Naive thymus-derived CD4-positive, alpha-beta T cell (primary cell): ENCODE measurements around the gene MLXIP. TPM values are rescaled to one million over a fixed set of nuclear protein-coding genes. Genes with fewer than 3 reads are reported as not detected.

Experiments
- ATAC-seq: fragments of 150-1000 bp; cut with Tn5 transposase; 2 replicates; pipeline ENCODE4 v1.10.0; 2021; ENCODE audit warnings: mild to moderate bottlenecking, moderate library complexity
- CTCF ChIA-PET: fragments of 350-600 bp; sonication (Branson Sonifier 250); formaldehyde crosslinking; loops from one replicate; lab custom pipeline; 2021; ENCODE audit warnings: antibody characterized with exemption; lab: Charles Lee
- POLR2A ChIA-PET: fragments of 350-600 bp; sonication (Branson Sonifier 250); formaldehyde crosslinking; loops from one replicate; lab custom pipeline; 2021; ENCODE audit warnings: antibody characterized with exemption, inconsistent platforms; lab: Charles Lee
- DNase-seq, 9 donors: peaks; one replicate each; pipeline versions ENCODE4 v3.0.0 to v3.0.0-alpha.2; 2020 to 2022; ENCODE audit warnings: mixed read lengths in 1 of 9
- H3K27ac ChIP-seq: one replicate; pipeline ENCODE4 v1.7.0; 2013; ENCODE audit warnings: mild to moderate bottlenecking, low read depth, low read length, moderate library complexity
- H3K27me3 ChIP-seq, 2 donors: one replicate each; pipeline ENCODE4 v1.7.0; 2013; ENCODE audit warnings: low read length in 2 of 2, mild to moderate bottlenecking in 2 of 2, moderate library complexity in 2 of 2; ENCODE audit not compliant: control insufficient read depth in 2 of 2, insufficient read depth in 2 of 2
- H3K36me3 ChIP-seq, 3 experiments: 1 replicate in 2 of 3; 2 replicates in 1 of 3; pipeline ENCODE4 v1.7.0; 2013; ENCODE audit warnings: low read length in 3 of 3, mild to moderate bottlenecking in 3 of 3, moderate library complexity in 1 of 3; ENCODE audit not compliant: insufficient read depth in 3 of 3, control insufficient read depth in 2 of 3
- H3K4me1 ChIP-seq, 2 donors: one replicate each; pipeline ENCODE4 v1.7.0; 2013; ENCODE audit warnings: low read length in 2 of 2, mild to moderate bottlenecking in 2 of 2, moderate library complexity in 1 of 2; ENCODE audit not compliant: control insufficient read depth in 2 of 2, insufficient read depth in 2 of 2
- H3K4me3 ChIP-seq: 2 replicates; pipeline ENCODE4 v1.7.0; 2013; ENCODE audit warnings: mild to moderate bottlenecking, low read length
- H3K9me3 ChIP-seq, 3 experiments: 1 replicate in 2 of 3; 2 replicates in 1 of 3; pipeline ENCODE4 v1.7.0; 2013; ENCODE audit warnings: low read length in 3 of 3; ENCODE audit not compliant: control insufficient read depth in 2 of 3
- H3K27ac Mint-ChIP-seq, 9 donors: one replicate each; pipeline ENCODE4 v1.8.0; 2020 to 2022; ENCODE audit warnings: mixed read lengths in 9 of 9, mild to moderate bottlenecking in 8 of 9, moderate library complexity in 5 of 9, inconsistent platforms in 2 of 9
- H3K27me3 Mint-ChIP-seq, 5 donors: one replicate each; pipeline ENCODE4 v1.8.0; 2021 to 2022; ENCODE audit warnings: mixed read lengths in 5 of 5, mild to moderate bottlenecking in 1 of 5
- H3K36me3 Mint-ChIP-seq, 5 donors: one replicate each; pipeline ENCODE4 v1.8.0; 2020 to 2022; ENCODE audit warnings: mixed read lengths in 5 of 5, mild to moderate bottlenecking in 3 of 5, inconsistent platforms in 1 of 5
- H3K4me1 Mint-ChIP-seq, 7 donors: one replicate each; pipeline ENCODE4 v1.8.0; 2020 to 2022; ENCODE audit warnings: mixed read lengths in 7 of 7, mild to moderate bottlenecking in 3 of 7, inconsistent platforms in 1 of 7
- H3K4me3 Mint-ChIP-seq, 10 donors: one replicate each; pipeline ENCODE4 v1.8.0; 2020 to 2022; ENCODE audit warnings: mild to moderate bottlenecking in 10 of 10, mixed read lengths in 10 of 10, moderate library complexity in 6 of 10, inconsistent platforms in 2 of 10
- H3K9me3 Mint-ChIP-seq, 11 donors: one replicate each; pipeline ENCODE4 v1.8.0; 2020 to 2022; ENCODE audit warnings: mixed read lengths in 11 of 11, mild to moderate bottlenecking in 4 of 11, inconsistent platforms in 1 of 11, moderate library complexity in 1 of 11
- intact Hi-C, 2 donors: fragments of 100-400 bp; cut with micrococcal nuclease; formaldehyde crosslinking; loops; one replicate each; pipeline ENCODE4 v1.15.1; 2023
- polyA plus RNA-seq, 2 donors: library from polyadenylated mRNA; unstranded; fragments of 300-500 nt; fragmentation: Illumina TruSeq; gene quantifications; one replicate each; pipeline ENCODE4 v1.2.3, GENCODE V29; 2021
- total RNA-seq, 6 experiments: library from RNA in 5 of 6; stranded (reverse) in 5 of 6; gene quantifications; 1 replicate in 5 of 6; 2 replicates in 1 of 6; pipeline ENCODE4 v1.2.3 and lab custom pipeline; 2021 to 2026

Gene MLXIP
- total and polyA plus RNA-seq, 7 experiments from 2014 or later: 17.4 to 123 (median 100) TPM

DNA sequence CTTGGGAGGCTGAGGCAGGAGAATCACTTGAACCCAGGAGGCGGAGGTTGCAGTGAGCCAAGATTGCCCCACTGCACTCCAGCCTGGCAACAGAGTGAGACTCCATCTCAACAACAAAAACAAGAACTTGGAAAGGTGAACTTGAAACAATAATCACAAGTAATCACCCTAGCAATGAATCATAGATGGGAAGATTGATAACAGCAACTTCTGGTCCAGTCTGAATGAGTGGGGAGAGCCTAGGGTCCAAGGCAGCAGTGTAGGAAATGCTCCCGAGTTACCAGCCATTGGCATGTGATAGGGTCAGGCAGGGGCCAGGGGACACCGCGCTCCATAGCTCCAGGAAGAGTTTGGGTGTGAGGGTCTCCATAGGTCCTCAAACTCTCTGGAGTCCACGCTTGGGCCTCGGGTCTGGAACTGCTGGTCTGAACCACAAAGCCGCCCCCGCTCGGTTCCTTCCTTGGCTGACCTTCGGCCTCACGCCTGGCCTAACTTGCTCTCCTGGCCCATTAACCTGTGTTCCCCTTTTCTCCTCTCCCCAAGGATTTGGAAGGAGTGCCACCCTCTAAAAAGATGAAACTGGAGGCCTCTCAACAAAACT lies 19.9 kb upstream of the MLXIP start:
- H3K9me3 Mint-ChIP-seq: no peaks in the 10 kb centered on the region
- peaks cover 9 to 17% (median 14%) of the 10 kb centered on the region in 7 donors for H3K4me1 Mint-ChIP-seq
- H3K4me1 ChIP-seq: peaks cover 0 to 5% of the 10 kb centered on the region in 2 donors
- H3K4me3 ChIP-seq: no peak overlapping the region
- H3K27me3 ChIP-seq: no peaks in the 10 kb centered on the region
- no peak for DNase-seq
- peaks cover 0 to 8% (median 3%) of the 10 kb centered on the region in 3 experiments for H3K36me3 ChIP-seq
- no peak overlapping the region for H3K27ac ChIP-seq
- peaks cover 0 to 6% (median 0%) of the 10 kb centered on the region in 5 donors for H3K36me3 Mint-ChIP-seq
- ATAC-seq: no peak
- no peak overlapping the region for H3K4me3 Mint-ChIP-seq
- H3K9me3 ChIP-seq: no peaks in the 10 kb centered on the region
- intact Hi-C loops: no loop called here
- CTCF ChIA-PET: no interaction called here
- peak overlapping the region in 3 of 9 donors; percentile 33 to 60 (median 52) for H3K27ac Mint-ChIP-seq
- POLR2A ChIA-PET: no interaction called here
- no peaks in the 10 kb centered on the region for H3K27me3 Mint-ChIP-seq

DNA sequence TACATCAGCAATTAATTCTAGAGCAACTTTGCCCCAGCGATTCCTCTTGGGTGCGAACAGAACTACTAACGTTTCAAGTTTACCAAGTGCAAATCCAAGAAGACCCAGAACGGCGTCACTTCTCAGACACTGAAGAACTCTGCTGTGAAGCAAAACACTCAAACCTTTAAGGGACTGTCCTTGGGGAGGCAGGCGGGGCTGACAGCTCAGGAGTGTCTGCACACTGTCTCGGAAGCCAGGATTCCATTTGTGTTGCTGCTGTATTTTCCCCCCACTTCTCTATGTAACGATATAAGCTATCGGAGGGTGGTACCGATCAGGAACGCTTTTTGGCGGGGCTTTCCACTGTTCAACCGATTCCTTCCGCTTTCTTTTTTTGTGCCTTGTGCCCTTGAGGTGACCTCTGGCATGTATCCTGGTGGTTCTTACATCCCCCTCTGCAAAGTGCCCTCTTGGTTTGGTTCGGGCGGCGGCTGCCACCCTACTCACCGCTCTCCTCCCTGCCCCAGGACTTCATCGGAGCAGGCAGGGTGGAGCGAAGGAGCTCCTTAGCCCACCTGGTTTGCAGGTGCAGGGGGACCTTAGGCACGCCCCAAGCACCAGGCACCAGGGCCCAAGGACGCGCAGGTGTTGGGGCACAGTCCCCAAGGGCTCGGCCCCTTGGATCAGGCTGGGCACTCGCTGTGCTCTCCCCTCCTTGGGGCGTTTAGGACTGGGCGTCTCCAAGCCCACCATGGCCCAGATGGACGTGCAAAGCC lies 19.2 kb upstream of the MLXIP start:
- H3K27me3 ChIP-seq: no peaks in the 10 kb centered on the region
- peaks cover 0 to 8% (median 0%) of the 10 kb centered on the region in 3 experiments for H3K36me3 ChIP-seq
- intact Hi-C loops: no loop called here
- no peak overlapping the region for H3K4me3 ChIP-seq
- no peaks in the 10 kb centered on the region for H3K9me3 ChIP-seq
- H3K27ac Mint-ChIP-seq: peak overlapping the region in 1 of 9 donors; percentile 36
- H3K4me1 Mint-ChIP-seq: peaks cover 10 to 20% (median 13%) of the 10 kb centered on the region in 7 donors
- H3K27ac ChIP-seq: no peak overlapping the region
- ChIA-PET CTCF (interaction anchor here (0.5 kb wide), 1 partner anchor 301 kb away, joined by 3 read pairs; no protein-coding TSS in a partner anchor), POLR2A (no interaction called here)
- peaks cover 0 to 5% of the 10 kb centered on the region in 2 donors for H3K4me1 ChIP-seq
- ATAC-seq (no peak), DNase-seq (no peak)
- H3K36me3 Mint-ChIP-seq: peaks cover 0 to 6% (median 0%) of the 10 kb centered on the region in 5 donors
- H3K4me3 Mint-ChIP-seq: no peak overlapping the region
- H3K27me3 Mint-ChIP-seq: no peaks in the 10 kb centered on the region
- no peaks in the 10 kb centered on the region for H3K9me3 Mint-ChIP-seq

DNA sequence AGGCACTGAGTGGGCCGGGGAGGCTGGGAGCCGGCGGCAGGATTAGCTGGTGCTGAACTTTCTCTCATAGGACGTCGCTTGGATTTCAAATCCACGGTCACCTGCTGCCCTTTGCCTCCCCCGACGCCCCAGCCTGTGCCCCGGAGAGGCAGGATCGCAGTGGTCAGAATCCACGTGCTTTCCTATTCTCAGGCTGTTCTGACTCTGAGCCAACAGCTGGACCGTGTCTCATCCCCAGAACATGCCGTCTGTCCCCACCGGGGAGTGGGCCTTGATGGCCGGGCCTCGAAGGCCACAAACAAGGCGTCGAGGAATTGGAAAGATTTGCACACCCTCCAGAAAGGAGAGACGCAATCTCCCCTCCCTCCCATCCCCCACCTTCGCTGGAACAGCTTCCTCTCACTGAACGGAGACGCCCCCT lies 18.5 kb upstream of the MLXIP start:
- no peaks in the 10 kb centered on the region for H3K9me3 Mint-ChIP-seq
- peaks cover 0 to 6% (median 0%) of the 10 kb centered on the region in 5 donors for H3K36me3 Mint-ChIP-seq
- ChIA-PET POLR2A (no interaction called here), CTCF (interaction anchor here (0.5 kb wide), 1 partner anchor 301 kb away, joined by 3 read pairs; no protein-coding TSS in a partner anchor)
- intact Hi-C loops: no loop called here
- peak overlapping the region in 1 of 9 donors; percentile 78 for H3K27ac Mint-ChIP-seq
- no peak for ATAC-seq
- peaks cover 0 to 5% of the 10 kb centered on the region in 2 donors for H3K4me1 ChIP-seq
- no peak overlapping the region for H3K4me3 Mint-ChIP-seq
- H3K27me3 Mint-ChIP-seq: no peaks in the 10 kb centered on the region
- H3K27me3 ChIP-seq: no peaks in the 10 kb centered on the region
- H3K36me3 ChIP-seq: peaks cover 0 to 6% (median 0%) of the 10 kb centered on the region in 3 experiments
- peaks cover 8 to 16% (median 12%) of the 10 kb centered on the region in 7 donors for H3K4me1 Mint-ChIP-seq
- no peak overlapping the region for H3K4me3 ChIP-seq
- H3K27ac ChIP-seq: no peak overlapping the region
- DNase-seq: no peak
- H3K9me3 ChIP-seq: no peaks in the 10 kb centered on the region

DNA sequence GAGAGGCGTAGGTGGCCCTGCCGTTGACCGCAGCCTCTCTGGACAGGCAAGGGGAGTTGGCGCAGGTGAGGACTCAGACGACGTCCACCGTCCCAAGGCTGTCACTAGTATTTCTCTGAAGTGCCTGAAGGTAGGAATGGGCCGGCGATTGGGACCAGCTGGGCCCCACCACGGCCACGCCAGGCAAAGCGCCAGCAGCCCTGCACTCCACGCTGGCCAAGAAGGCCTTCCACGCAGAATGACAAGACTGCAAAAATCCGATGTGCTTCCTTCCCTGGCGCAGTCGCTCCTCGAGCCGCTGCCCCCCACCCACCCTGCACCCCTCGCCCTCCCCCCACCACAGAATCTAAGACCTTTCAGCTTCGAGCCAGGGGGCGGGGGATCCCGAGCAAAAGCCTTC lies 17.3 kb upstream of the MLXIP start:
- no peak overlapping the region for H3K27ac Mint-ChIP-seq
- Histone ChIP-seq H3K4me3 (no peak overlapping the region), H3K27ac (no peak overlapping the region), H3K36me3 (peaks cover 0 to 4% (median 0%) of the 10 kb centered on the region in 3 experiments), H3K9me3 (no peaks in the 10 kb centered on the region), H3K27me3 (no peaks in the 10 kb centered on the region), H3K4me1 (peaks cover 0 to 5% of the 10 kb centered on the region in 2 donors)
- no peaks in the 10 kb centered on the region for H3K27me3 Mint-ChIP-seq
- H3K9me3 Mint-ChIP-seq: no peaks in the 10 kb centered on the region
- intact Hi-C loops: no loop called here
- H3K4me3 Mint-ChIP-seq: no peak overlapping the region
- peaks cover 8 to 16% (median 12%) of the 10 kb centered on the region in 7 donors for H3K4me1 Mint-ChIP-seq
- POLR2A ChIA-PET: no interaction called here
- no peak for DNase-seq
- peaks cover 0 to 6% (median 0%) of the 10 kb centered on the region in 5 donors for H3K36me3 Mint-ChIP-seq
- ATAC-seq: no peak
- CTCF ChIA-PET: interaction anchor here (0.6 kb wide), 2 partner anchors 155 to 1176 kb away, joined by 3 to 7 read pairs; no protein-coding TSS in a partner anchor

GRCh38 chr12:122062832-122063693 lies 15.5 kb upstream of the MLXIP start:
- peaks cover 0 to 1% (median 0%) of the 10 kb centered on the region in 5 donors for H3K27me3 Mint-ChIP-seq
- Histone ChIP-seq H3K36me3 (peaks cover 0 to 4% (median 0%) of the 10 kb centered on the region in 3 experiments), H3K4me3 (no peak overlapping the region), H3K9me3 (no peaks in the 10 kb centered on the region), H3K4me1 (peaks cover 6% of the 10 kb centered on the region in 2 donors), H3K27me3 (no peaks in the 10 kb centered on the region), H3K27ac (no peak overlapping the region)
- H3K4me1 Mint-ChIP-seq: peaks cover 13 to 23% (median 18%) of the 10 kb centered on the region in 7 donors
- no peak for DNase-seq
- intact Hi-C loops: no loop called here
- ChIA-PET CTCF (interaction anchor here (1.1 to 3.6 kb wide), 4 partner anchors 8 to 61 kb away, joined by 3 to 11 read pairs (median 5); no protein-coding TSS in a partner anchor), POLR2A (interaction anchor here (0.6 to 1.3 kb wide), 2 partner anchors 13 to 37 kb away, joined by 3 to 6 read pairs; no protein-coding TSS in a partner anchor)
- H3K9me3 Mint-ChIP-seq: no peaks in the 10 kb centered on the region
- peak overlapping the region in 4 of 10 donors; percentile 1 to 37 (median 8) for H3K4me3 Mint-ChIP-seq
- H3K27ac Mint-ChIP-seq: peak overlapping the region in 5 of 9 donors; percentile 12 to 48 (median 33)
- ATAC-seq: peak; percentile 77
- H3K36me3 Mint-ChIP-seq: peaks cover 0 to 6% (median 0%) of the 10 kb centered on the region in 5 donors

GRCh38 chr12:122063694-122064024 lies 14.9 kb upstream of the MLXIP start:
- CTCF ChIA-PET: interaction anchor here (1.1 to 3.6 kb wide), 4 partner anchors 9 to 60 kb away, joined by 3 to 11 read pairs (median 5); no protein-coding TSS in a partner anchor
- ATAC-seq: no peak
- POLR2A ChIA-PET: interaction anchor here (1.3 kb wide), 1 partner anchor 12 kb away, joined by 3 read pairs; no protein-coding TSS in a partner anchor
- Mint-ChIP-seq H3K27me3 (peaks cover 0 to 1% (median 0%) of the 10 kb centered on the region in 5 donors), H3K4me3 (no peak overlapping the region), H3K27ac (peak overlapping the region in 3 of 9 donors; percentile 12 to 83 (median 18)), H3K4me1 (peaks cover 19 to 29% (median 23%) of the 10 kb centered on the region in 7 donors), H3K9me3 (no peaks in the 10 kb centered on the region), H3K36me3 (peaks cover 0 to 6% (median 0%) of the 10 kb centered on the region in 5 donors)
- peaks cover 0 to 4% (median 0%) of the 10 kb centered on the region in 3 experiments for H3K36me3 ChIP-seq
- intact Hi-C loops: no loop called here
- no peak for DNase-seq
- no peak overlapping the region for H3K4me3 ChIP-seq
- H3K27ac ChIP-seq: no peak overlapping the region
- H3K4me1 ChIP-seq: peaks cover 11 to 12% of the 10 kb centered on the region in 2 donors
- no peaks in the 10 kb centered on the region for H3K27me3 ChIP-seq
- no peaks in the 10 kb centered on the region for H3K9me3 ChIP-seq
